Stimulated activated CD4-positive, alpha-beta T cell treated with anti-CD3 and anti-CD28 coated beads, Interleukin-12 subunit alpha, Interleukin-12 subunit beta, amount 100 ng/mL, for 24 hours (primary cell): ENCODE results near the gene KRT6A.

Source experiments
- DNase-seq, 2 experiments: peaks; one replicate each; pipeline ENCODE4 v3.0.0-alpha.2; 2020; ENCODE audit warnings: low read depth in 2 of 2

Gene KRT6A

DNA sequence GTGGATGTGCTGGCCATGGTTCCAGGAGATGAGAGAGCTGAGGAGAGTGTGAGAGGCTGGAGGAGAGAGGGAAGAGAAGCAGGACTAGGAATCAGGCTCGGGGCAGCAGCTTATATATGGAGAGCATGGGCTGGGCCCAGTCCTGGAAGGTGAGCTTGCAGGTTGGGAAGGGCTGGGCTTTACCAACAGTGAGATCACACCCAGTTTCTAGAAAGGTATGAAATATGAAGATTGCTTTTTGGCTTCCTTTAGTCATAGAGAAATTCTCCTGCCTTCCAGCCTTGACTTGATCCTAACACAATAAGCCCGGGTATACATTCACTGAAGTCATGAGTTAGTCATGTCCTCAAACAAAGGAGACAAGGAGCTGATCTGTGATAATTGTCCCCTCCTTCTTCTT is at the start of gene KRT6A:
Gene KRT6A, minus strand, starts transcription at position 86 of the 400 bp plus-strand sequence. Its CDS starts 69 bp downstream, at position 17.
- DNase-seq: no peak

DNA sequence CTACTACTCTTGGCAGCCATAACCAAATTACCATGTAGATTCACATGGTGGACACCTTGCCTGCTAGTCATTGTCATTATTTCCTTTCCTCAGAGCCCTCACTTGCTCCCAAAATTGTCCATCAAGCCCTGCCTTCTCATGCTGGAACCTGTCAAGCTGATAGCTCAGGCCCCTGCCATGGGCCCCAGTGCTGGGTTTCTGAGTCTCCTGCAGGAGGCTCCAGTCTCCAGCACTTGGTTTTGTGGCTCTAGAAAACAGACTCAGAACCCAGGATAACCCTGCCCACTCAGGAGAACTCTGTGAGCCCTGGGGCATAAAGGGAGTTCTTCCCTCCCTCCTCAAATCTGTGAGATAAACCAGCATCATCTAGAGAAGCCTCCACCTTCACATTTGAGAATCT is 49.1 kb upstream of the KRT6A start:
- no peak for DNase-seq

GRCh38 chr12:52541709-52542108 is 48.7 kb upstream of the KRT6A start:
- DNase-seq: no peak

GRCh38 chr12:52540531-52540930 is 47.5 kb upstream of the KRT6A start:
- DNase-seq: no peak

- DNase-seq: no peak
These were observed 46.7 kb upstream of the KRT6A start for GRCh38 chr12:52539821-52540173.

GRCh38 chr12:52539083-52539820 is 46.2 kb upstream of the KRT6A start:
- DNase-seq: no peak

DNA sequence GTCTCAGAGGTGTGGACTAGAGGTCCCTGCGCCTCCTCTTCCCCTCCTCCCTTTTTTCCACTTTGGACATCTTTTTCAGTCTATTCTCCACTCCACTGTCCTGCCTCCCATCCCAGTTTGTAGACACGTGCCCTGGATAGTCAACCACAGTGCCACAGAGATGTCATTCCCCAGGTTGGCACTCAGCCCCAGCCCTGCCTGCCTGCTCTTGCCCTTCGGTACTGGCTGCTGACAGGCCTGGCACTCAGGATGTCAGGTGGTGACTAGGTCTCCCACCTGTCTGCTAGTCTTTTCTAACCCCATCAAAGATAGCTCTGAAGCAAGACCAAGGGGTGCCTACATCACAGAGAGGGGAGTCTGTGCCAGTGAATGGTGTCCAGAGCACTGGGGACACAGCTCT is 44.0 kb upstream of the KRT6A start:
- no peak for DNase-seq

GRCh38 chr12:52535574-52535973 is 42.5 kb upstream of the KRT6A start:
- DNase-seq: no peak

GRCh38 chr12:52534482-52534881 is 41.4 kb upstream of the KRT6A start:
- no peak for DNase-seq

- DNase-seq: no peak
These were observed 40.8 kb upstream of the KRT6A start for GRCh38 chr12:52533686-52534470.

- DNase-seq: no peak
These were observed 39.6 kb upstream of the KRT6A start for GRCh38 chr12:52532636-52533035.

- DNase-seq: no peak
These were observed 38.7 kb upstream of the KRT6A start for GRCh38 chr12:52531566-52532300.

DNA sequence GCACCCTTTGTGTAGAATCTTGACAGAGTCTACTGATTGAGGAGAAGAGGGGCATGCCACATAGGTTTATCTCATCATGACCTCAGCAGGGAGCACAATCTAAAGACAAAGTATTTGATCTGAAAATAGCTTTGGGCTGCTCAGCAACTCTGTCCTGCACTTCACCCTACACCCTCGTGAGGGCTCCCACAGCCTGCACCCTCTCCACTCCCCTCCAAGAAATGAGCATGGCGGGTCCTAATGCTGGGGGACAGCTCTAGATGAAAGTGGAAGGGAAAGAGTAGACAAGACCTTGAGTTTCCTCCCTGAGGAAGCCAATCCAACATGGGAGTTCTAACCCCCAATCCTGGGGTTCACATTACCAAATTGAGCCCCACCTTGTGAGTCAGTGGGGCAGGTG is 37.8 kb upstream of the KRT6A start:
- no peak for DNase-seq

DNA sequence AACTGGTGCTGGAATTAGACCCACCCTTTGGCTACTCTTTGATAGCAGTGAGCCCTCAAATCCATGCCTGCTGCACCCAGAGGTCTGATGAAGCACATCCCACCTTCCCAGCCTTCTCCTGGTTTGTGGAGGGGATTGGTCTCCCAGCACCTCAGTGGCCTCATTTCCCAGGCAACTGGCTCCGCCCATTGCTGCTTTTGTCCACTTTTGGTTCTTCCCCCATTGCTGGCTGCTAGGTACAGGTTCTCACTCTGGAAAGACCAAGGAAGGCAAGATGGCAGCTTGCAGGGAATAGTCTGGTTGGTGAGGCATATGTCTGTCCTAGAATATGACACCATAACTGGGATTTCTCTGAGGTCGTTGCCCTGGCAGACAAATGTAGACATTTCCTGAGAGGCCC is 37.3 kb upstream of the KRT6A start:
- DNase-seq: no peak

DNA sequence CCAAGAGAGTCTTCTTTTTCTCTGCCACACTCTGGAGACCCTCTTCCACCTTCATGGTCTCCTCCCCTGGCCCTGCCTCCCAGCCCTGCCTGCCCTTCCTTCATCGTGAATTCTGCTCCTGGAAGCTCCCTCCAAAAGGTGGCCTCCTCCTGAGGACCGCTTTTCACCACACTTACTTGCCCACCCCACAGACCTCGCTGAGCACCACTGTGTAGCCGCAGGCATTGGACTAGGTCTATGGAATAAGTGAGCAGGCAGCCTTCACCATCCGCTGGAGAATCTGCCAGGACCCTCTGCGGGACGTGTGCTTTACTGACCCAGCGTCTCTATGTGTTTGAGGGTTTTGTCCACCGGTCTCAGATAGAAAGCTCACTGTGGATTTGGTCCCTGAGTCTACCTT is 36.8 kb upstream of the KRT6A start:
- DNase-seq: no peak

DNA sequence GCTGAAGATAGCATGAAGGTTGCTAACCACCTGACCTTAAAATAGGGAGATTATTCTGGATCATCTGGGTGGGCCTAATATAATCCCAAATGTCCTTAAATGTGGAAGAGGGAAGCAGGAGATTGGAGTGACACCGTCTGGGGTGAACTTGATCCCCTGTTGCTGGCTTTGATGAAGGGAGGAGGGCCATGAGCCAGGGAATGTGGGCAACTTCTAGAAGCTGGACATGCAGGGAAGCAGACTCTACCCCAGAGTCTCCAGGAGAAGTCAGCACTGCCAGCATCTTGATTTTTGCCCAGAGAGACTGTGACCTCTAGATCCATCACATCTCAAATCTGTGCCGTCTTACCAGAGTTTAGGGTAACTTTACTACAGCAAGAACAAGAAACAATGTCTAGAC is 36.4 kb upstream of the KRT6A start:
- DNase-seq: no peak

DNA sequence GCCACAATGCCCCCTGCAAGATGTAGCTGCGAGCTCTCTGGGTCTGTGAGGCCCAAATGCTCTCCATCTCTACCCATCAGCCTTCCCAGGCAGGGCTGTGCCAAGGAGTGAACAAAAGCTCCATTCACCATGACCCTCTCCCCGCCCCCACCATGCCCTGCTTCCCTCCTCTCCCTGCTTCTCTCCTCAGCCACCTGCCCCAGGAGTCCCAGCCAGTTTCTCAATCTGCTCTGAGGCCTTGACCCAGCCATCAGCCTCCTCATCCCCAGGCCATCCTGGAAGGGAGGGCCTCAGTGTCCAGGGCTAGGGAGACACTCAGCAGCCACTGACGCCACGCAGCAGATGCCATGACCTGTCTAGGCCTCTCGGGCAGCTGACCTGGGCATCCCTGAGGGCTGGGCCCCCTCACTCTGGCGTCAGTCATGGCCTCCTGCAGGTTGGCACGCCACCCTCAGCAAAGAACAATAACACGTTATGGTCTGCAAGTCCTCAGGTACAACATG is 35.6 kb upstream of the KRT6A start:
- DNase-seq: no peak

GRCh38 chr12:52527121-52527800 is 34.2 kb upstream of the KRT6A start:
- DNase-seq: no peak

DNA sequence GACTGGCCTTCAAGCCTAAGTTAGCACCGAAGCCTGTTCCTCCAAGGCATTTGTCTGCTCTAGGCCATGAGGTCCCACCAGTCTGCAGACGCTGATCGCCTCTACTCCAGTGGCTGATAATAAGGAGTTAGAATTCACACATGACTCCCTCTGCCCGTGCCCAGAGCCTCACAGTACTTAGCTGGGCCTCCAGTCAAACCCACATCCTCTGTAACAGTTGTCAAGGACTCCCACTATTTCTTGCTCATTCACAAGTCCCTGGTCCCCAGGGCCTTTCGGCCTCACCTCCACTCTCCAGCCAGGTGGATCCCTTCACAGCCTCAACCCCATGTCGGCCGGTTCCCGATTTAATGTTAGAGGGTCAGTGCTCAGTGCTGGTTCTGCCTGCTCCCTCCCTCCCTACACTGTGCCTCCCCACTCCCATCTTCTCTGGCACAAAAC is 33.5 kb upstream of the KRT6A start:
- no peak for DNase-seq

DNA sequence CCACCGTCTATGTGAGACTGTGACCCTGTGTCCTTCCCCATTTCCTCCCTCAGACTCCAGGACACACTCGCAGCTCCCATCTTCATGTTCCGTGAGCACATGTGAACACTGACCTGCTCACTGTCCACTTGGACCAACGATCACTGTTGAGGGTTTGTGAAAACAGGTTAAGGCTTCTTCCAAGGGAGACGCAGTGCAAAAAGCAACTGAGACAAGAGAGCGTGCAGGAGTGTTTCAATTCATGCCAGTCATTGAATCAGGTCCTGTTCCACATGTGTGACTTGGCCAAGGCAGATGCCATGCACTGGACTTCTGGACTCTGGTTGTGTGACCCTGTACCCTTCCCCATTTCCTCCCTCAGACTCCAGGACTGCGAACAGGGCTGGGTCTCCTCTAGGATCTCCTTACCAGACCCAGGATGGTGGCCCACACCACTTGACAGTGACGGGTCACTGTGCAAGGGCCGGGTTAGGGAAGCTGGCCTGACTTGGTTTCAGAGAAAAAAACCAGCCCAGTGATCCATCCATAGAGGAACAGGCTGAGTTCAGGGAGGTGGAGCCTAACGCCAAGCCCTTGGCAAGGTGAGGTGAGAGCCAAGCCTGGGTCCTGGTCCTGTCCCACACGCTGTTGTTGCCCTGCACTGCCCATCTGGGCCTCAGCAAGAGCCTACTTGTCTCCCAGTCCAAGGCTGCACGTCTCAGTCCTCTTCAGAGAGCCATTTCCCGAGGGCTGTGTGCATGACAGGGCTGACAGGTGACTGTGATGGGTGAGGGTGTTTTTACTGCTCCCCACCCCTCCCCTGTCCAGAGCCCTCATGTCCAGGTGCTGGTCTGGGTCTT is 32.8 kb upstream of the KRT6A start:
- no peak for DNase-seq
